ENCODE measurements around the gene RAD18. TPM values are rescaled to one million over a fixed set of nuclear protein-coding genes. Genes with fewer than 3 reads are reported as not detected.

RAD18 gene
- total RNA-seq, 3 donors from 2014 or later (not counting 1 experiment from before 2014, with no cell fraction given), result 19.8 to 23.3 (median 22.5) TPM

- H3K27me3 ChIP-seq (ENCODE audit: control insufficient read depth, insufficient read depth, low read length), result no peaks in the 10 kb centered on the region
- H3K4me3 ChIP-seq (ENCODE audit: low read length), result no peak overlapping the region
- intact Hi-C loops (cut with micrococcal nuclease), result no loop called here
- WGBS (ENCODE audit: insufficient coverage), result 87% methylated on average over 3 of the region's 3 CpGs
- Mint-ChIP-seq H3K27me3 (ENCODE audit: low read depth in 2 of 2) (no peaks in the 10 kb centered on the region), H3K4me3 (no peak overlapping the region), H3K9me3 (no peaks in the 10 kb centered on the region), H3K4me1 (no peaks in the 10 kb centered on the region), H3K36me3 (no peaks in the 10 kb centered on the region), H3K27ac (no peak overlapping the region)
- no peak for TF ChIP-seq CTCF (IDR thresholded peaks at IDR 0.05)
- H3K36me3 ChIP-seq (ENCODE audit: control insufficient read depth, insufficient read depth, low read length), result no peaks in the 10 kb centered on the region
- no peak for DNase-seq
- H3K4me1 ChIP-seq (ENCODE audit: control insufficient read depth, insufficient read depth, low read length), result no peaks in the 10 kb centered on the region
- H3K27ac ChIP-seq (ENCODE audit: low read length), result no peak overlapping the region
- H3K9me3 ChIP-seq (ENCODE audit: control insufficient read depth, insufficient read depth, low read length), result no peaks in the 10 kb centered on the region
- ATAC-seq, result no peak
Observed at GRCh38 chr3:8868996-8869395, 94.3 kb downstream of the RAD18 start.

DNA sequence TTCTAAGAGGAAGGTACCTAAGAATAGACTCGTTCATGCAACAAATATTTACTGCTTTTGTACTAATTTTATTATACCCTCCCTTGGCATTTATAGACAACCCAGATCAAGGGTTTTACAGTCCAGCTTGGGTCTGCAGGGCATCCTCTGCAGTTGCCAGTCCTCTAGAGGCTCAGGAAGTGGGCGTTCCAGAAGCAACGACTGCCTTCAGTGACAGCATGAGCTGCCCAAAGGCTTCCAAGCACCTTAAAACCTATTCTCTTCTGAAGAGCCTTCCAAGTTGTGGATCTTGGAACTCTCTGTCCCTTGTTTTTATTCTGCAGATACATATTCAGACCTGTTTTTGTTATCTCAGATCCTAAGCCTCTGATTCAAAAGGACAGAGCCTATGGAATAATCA, 95.6 kb downstream of the RAD18 start:
- Mint-ChIP-seq H3K27me3 (ENCODE audit: low read depth in 2 of 2) (no peaks in the 10 kb centered on the region), H3K4me1 (no peaks in the 10 kb centered on the region), H3K36me3 (no peaks in the 10 kb centered on the region), H3K9me3 (no peaks in the 10 kb centered on the region), H3K4me3 (no peak overlapping the region), H3K27ac (no peak overlapping the region)
- intact Hi-C loops (cut with micrococcal nuclease), result no loop called here
- H3K4me1 ChIP-seq (ENCODE audit: control insufficient read depth, insufficient read depth, low read length), result no peaks in the 10 kb centered on the region
- no peak for TF ChIP-seq CTCF (IDR thresholded peaks at IDR 0.05)
- ATAC-seq (no peak), DNase-seq (no peak)
- H3K9me3 ChIP-seq (ENCODE audit: control insufficient read depth, insufficient read depth, low read length), result no peaks in the 10 kb centered on the region
- H3K4me3 ChIP-seq (ENCODE audit: low read length), result no peak overlapping the region
- no peaks in the 10 kb centered on the region for H3K27me3 ChIP-seq (ENCODE audit: control insufficient read depth, insufficient read depth, low read length)
- no peak overlapping the region for H3K27ac ChIP-seq (ENCODE audit: low read length)
- WGBS (ENCODE audit: insufficient coverage), result 77% methylated on average over 3 of the region's 3 CpGs
- no peaks in the 10 kb centered on the region for H3K36me3 ChIP-seq (ENCODE audit: control insufficient read depth, insufficient read depth, low read length)

DNA sequence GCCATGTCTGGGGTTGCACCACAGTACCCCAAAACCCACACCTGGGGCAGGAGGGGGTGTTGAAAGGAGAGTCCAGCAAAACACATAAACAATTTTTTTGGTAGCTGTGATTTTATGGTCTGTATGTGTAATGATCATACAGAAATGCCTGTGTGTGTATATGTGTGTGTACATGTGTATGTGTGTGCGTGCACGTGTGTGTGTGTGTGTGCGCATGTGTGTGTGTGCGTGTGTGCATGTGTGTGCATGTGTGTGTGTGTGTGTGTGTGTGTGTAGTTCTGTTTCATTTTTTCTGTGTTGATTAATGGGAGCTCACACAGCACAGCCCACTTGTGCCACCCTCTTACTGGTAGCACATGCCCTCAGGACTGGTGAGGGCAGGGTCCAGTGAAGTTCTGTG, 97.6 kb downstream of the RAD18 start:
- 89% methylated on average over 4 of the region's 4 CpGs for WGBS (ENCODE audit: insufficient coverage)
- Mint-ChIP-seq H3K9me3 (no peaks in the 10 kb centered on the region), H3K27ac (no peak overlapping the region), H3K27me3 (ENCODE audit: low read depth in 2 of 2) (no peaks in the 10 kb centered on the region), H3K4me3 (no peak overlapping the region), H3K4me1 (no peaks in the 10 kb centered on the region), H3K36me3 (no peaks in the 10 kb centered on the region)
- H3K4me1 ChIP-seq (ENCODE audit: control insufficient read depth, insufficient read depth, low read length), result no peaks in the 10 kb centered on the region
- intact Hi-C loops (cut with micrococcal nuclease), result no loop called here
- no peaks in the 10 kb centered on the region for H3K9me3 ChIP-seq (ENCODE audit: control insufficient read depth, insufficient read depth, low read length)
- no peaks in the 10 kb centered on the region for H3K36me3 ChIP-seq (ENCODE audit: control insufficient read depth, insufficient read depth, low read length)
- no peaks in the 10 kb centered on the region for H3K27me3 ChIP-seq (ENCODE audit: control insufficient read depth, insufficient read depth, low read length)
- DNase-seq (no peak), ATAC-seq (no peak)
- no peak overlapping the region for H3K27ac ChIP-seq (ENCODE audit: low read length)
- no peak overlapping the region for H3K4me3 ChIP-seq (ENCODE audit: low read length)
- no peak for TF ChIP-seq CTCF (IDR thresholded peaks at IDR 0.05)

Measured in natural killer cell (primary cell).